Cardiac muscle cell (in vitro differentiated cells and primary cell): ENCODE measurements around the gene CHAT. TPM values are rescaled to one million over a fixed set of nuclear protein-coding genes. Genes with fewer than 3 reads are reported as not detected.

Experiments
- DNase-seq, 2 donors: peaks; one replicate each; pipeline versions ENCODE4 v3.0.0 to v3.0.0-alpha.2; 2010 to 2017; ENCODE audit warnings: low read depth in 1 of 2, low spot score in 1 of 2
- H3K27ac ChIP-seq: fragments of 200-600 bp; sonication (generic); 2 replicates; pipeline ENCODE4 v1.5.1; 2016
- H3K27me3 ChIP-seq: fragments of 200-600 bp; sonication (generic); 2 replicates; pipeline ENCODE4 v1.6.0; 2016; ENCODE audit warnings: control low read depth
- H3K36me3 ChIP-seq: fragments of 200-600 bp; sonication (generic); 2 replicates; pipeline ENCODE4 v1.5.1; 2016; ENCODE audit warnings: control low read depth
- H3K4me1 ChIP-seq: fragments of 200-600 bp; sonication (generic); 2 replicates; pipeline ENCODE4 v1.8.1; 2017; ENCODE audit warnings: low read depth, mild to moderate bottlenecking, mixed run types
- H3K4me3 ChIP-seq: fragments of 200-600 bp; sonication (generic); 2 replicates; pipeline ENCODE4 v1.5.1; 2016; ENCODE audit warnings: mild to moderate bottlenecking
- H3K9me3 ChIP-seq: fragments of 200-600 bp; sonication (generic); 2 replicates; pipeline ENCODE4 v1.5.1; 2017; ENCODE audit warnings: low read depth, mild to moderate bottlenecking, control low read depth
- CTCF ChIP-seq: IDR thresholded peaks from 2 replicates; pipeline ENCODE4 v1.5.1; 2012; ENCODE audit warnings: low read depth, mild to moderate bottlenecking, low read length
- polyA plus RNA-seq: library from polyadenylated mRNA; unstranded; fragments of >200 nt; fragmentation: Nextera tagmentation; extraction: Ambion mirVana; gene quantifications from 2 replicates; pipeline ENCODE4 v1.2.1, GENCODE V29; 2016
- total RNA-seq: library from RNA; depleted of rRNA; stranded (reverse); fragments of >200 nt; gene quantifications from 2 replicates; pipeline ENCODE4 v1.2.3, GENCODE V29; 2016

CHAT gene
- total and polyA plus RNA-seq, 2 experiments from 2014 or later = not detected

- H3K4me1 ChIP-seq = no peaks in the 10 kb centered on the region
- H3K36me3 ChIP-seq = no peaks in the 10 kb centered on the region
- no peak overlapping the region for H3K4me3 ChIP-seq
- peaks cover 8% of the 10 kb centered on the region for H3K27me3 ChIP-seq
- DNase-seq = no peak
- no peak overlapping the region for H3K27ac ChIP-seq
- H3K9me3 ChIP-seq = no peaks in the 10 kb centered on the region
- no peak for TF ChIP-seq CTCF
Measured at GRCh38 chr10:49593998-49594397, 19.8 kb upstream of the CHAT start.

GRCh38 chr10:49594594-49594993 is 19.2 kb upstream of the CHAT start:
- Histone ChIP-seq H3K4me3 (no peak overlapping the region), H3K9me3 (no peaks in the 10 kb centered on the region)

GRCh38 chr10:49595003-49595712 is 18.7 kb upstream of the CHAT start:
- Histone ChIP-seq H3K4me3 (no peak overlapping the region), H3K27me3 (peaks cover 12% of the 10 kb centered on the region), H3K27ac (no peak overlapping the region), H3K9me3 (no peaks in the 10 kb centered on the region), H3K36me3 (no peaks in the 10 kb centered on the region), H3K4me1 (no peaks in the 10 kb centered on the region)
- TF ChIP-seq CTCF = no peak
- no peak for DNase-seq

More at GRCh38 chr10:49594594-49594993, 19.2 kb upstream of the CHAT start:
- DNase-seq = peak; percentile 74 to 82
- peak; percentile 82 for TF ChIP-seq CTCF
- no peak overlapping the region for H3K27ac ChIP-seq
- H3K27me3 ChIP-seq = peaks cover 8% of the 10 kb centered on the region
- H3K36me3 ChIP-seq = no peaks in the 10 kb centered on the region
- H3K4me1 ChIP-seq = no peaks in the 10 kb centered on the region

GRCh38 chr10:49595713-49596492 is 17.9 kb upstream of the CHAT start:
- TF ChIP-seq CTCF = no peak
- Histone ChIP-seq H3K4me1 (no peaks in the 10 kb centered on the region), H3K27ac (no peak overlapping the region), H3K4me3 (no peak overlapping the region), H3K27me3 (peaks cover 13% of the 10 kb centered on the region), H3K36me3 (no peaks in the 10 kb centered on the region), H3K9me3 (no peaks in the 10 kb centered on the region)
- DNase-seq = no peak

GRCh38 chr10:49596493-49596809 is 17.4 kb upstream of the CHAT start:
- H3K36me3 ChIP-seq = no peaks in the 10 kb centered on the region
- peaks cover 13% of the 10 kb centered on the region for H3K27me3 ChIP-seq
- DNase-seq = no peak
- TF ChIP-seq CTCF = no peak
- H3K9me3 ChIP-seq = no peaks in the 10 kb centered on the region
- H3K4me3 ChIP-seq = no peak overlapping the region
- H3K4me1 ChIP-seq = no peaks in the 10 kb centered on the region
- H3K27ac ChIP-seq = no peak overlapping the region
